ENCODE data around the gene SUZ12.
"Not testable (repeated sequence)": the region's sequence is repeated elsewhere in the genome, so short reads cannot be mapped to it uniquely, and the experiment has no call there.

The SUZ12 gene

GRCh38 chr17:31964131-31964530 is 27.3 kb downstream of the SUZ12 start:
- DNase-seq, result not testable (repeated sequence)

- DNase-seq, result no peak
Observed at GRCh38 chr17:31967648-31968047, 30.8 kb downstream of the SUZ12 start.

- DNase-seq, result not testable (repeated sequence)
Observed at GRCh38 chr17:31970416-31970815, 33.6 kb downstream of the SUZ12 start.

GRCh38 chr17:31974269-31975071 is 37.7 kb downstream of the SUZ12 start:
- not testable (repeated sequence) for DNase-seq

GRCh38 chr17:31975391-31975790 is 38.6 kb downstream of the SUZ12 start:
- not testable (repeated sequence) for DNase-seq

GRCh38 chr17:31991821-31992220 is 55.0 kb downstream of the SUZ12 start:
- not testable (repeated sequence) for DNase-seq

GRCh38 chr17:31997005-31997404 is 60.2 kb downstream of the SUZ12 start:
- DNase-seq, result no peak

GRCh38 chr17:32006957-32007462 is 70.2 kb downstream of the SUZ12 start, which contains the start of gene LRRC37B:
TSS of gene LRRC37B (plus strand) at chr17:32007383. CDS start at chr17:32021393, 14,010 bp downstream.
- DNase-seq, result peak; percentile 64

- DNase-seq, result peak; percentile 53
Observed at GRCh38 chr17:32007463-32008298, 70.9 kb downstream of the SUZ12 start.

- no peak for DNase-seq
Observed at GRCh38 chr17:32009262-32009542, 72.4 kb downstream of the SUZ12 start.

- no peak for DNase-seq
Observed at GRCh38 chr17:32010114-32010513, 73.3 kb downstream of the SUZ12 start.

- DNase-seq, result no peak
Observed at GRCh38 chr17:32015245-32016013, 78.6 kb downstream of the SUZ12 start.

GRCh38 chr17:32016231-32016630 is 79.4 kb downstream of the SUZ12 start:
- DNase-seq, result no peak

GRCh38 chr17:32019228-32019627 is 82.4 kb downstream of the SUZ12 start:
- DNase-seq, result no peak

GRCh38 chr17:32020943-32021614 is 84.3 kb downstream of the SUZ12 start:
- DNase-seq, result no peak

GRCh38 chr17:32021615-32021955 is 84.8 kb downstream of the SUZ12 start:
- DNase-seq, result no peak

- not testable (repeated sequence) for DNase-seq
Observed at GRCh38 chr17:32022554-32022953, 85.7 kb downstream of the SUZ12 start.

- not testable (repeated sequence) for DNase-seq
Observed at GRCh38 chr17:32027271-32027670, 90.5 kb downstream of the SUZ12 start.

GRCh38 chr17:32033223-32033622 is 96.4 kb downstream of the SUZ12 start:
- no peak for DNase-seq

GRCh38 chr17:32033812-32034211 is 97.0 kb downstream of the SUZ12 start:
- not testable (repeated sequence) for DNase-seq

GRCh38 chr17:32040246-32040645 is 103.4 kb downstream of the SUZ12 start:
- DNase-seq, result not testable (repeated sequence)

GRCh38 chr17:32041306-32041875 is 104.6 kb downstream of the SUZ12 start:
- DNase-seq, result not testable (repeated sequence)
